Spleen (tissue), 11 donors: ENCODE data around the gene EHMT2. TPM values are rescaled to one million over a fixed set of nuclear protein-coding genes. Genes with fewer than 3 reads are reported as not detected.

Source experiments
- DNase-seq: peaks from one replicate; pipeline ENCODE4 v3.0.0-alpha.2; 2020
- H3K27ac ChIP-seq, 8 donors: fragments of 200-600 bp; sonication (generic) in 7 of 8; 1 replicate in 4 of 8; 2 replicates in 4 of 8; pipeline versions ENCODE4 v1.5.0 to v1.8.0; 2016 to 2021; ENCODE audit warnings: inconsistent platforms in 4 of 8, mild to moderate bottlenecking in 4 of 8, moderate library complexity in 1 of 8
- H3K27me3 ChIP-seq, 7 donors: fragments of 200-600 bp; sonication (generic) in 6 of 7; replicated peaks in 1 of 7; 1 replicate in 4 of 7; 2 replicates in 3 of 7; pipeline versions ENCODE4 v1.5.0 to v1.8.0; 2016 to 2021; ENCODE audit warnings: inconsistent platforms in 3 of 7, mild to moderate bottlenecking in 1 of 7
- H3K36me3 ChIP-seq, 6 donors: fragments of 200-600 bp; sonication (generic) in 5 of 6; 1 replicate in 4 of 6; 2 replicates in 2 of 6; pipeline versions ENCODE4 v1.5.0 to v1.8.0; 2016 to 2021; ENCODE audit warnings: inconsistent platforms in 2 of 6
- H3K4me1 ChIP-seq, 6 donors: fragments of 200-600 bp; sonication (generic) in 5 of 6; 1 replicate in 3 of 6; 2 replicates in 3 of 6; pipeline versions ENCODE4 v1.5.0 to v1.8.0; 2016 to 2021; ENCODE audit warnings: inconsistent platforms in 3 of 6
- H3K4me3 ChIP-seq, 8 donors: fragments of 200-600 bp; sonication (generic) in 7 of 8; 1 replicate in 4 of 8; 2 replicates in 4 of 8; pipeline versions ENCODE4 v1.5.0 to v1.8.0; 2016 to 2021; ENCODE audit warnings: inconsistent platforms in 4 of 8, mild to moderate bottlenecking in 4 of 8, moderate library complexity in 2 of 8
- H3K9me3 ChIP-seq, 8 donors: fragments of 200-600 bp; sonication (generic) in 7 of 8; 1 replicate in 4 of 8; 2 replicates in 4 of 8; pipeline versions ENCODE4 v1.5.0 to v1.8.0; 2016 to 2021; ENCODE audit warnings: inconsistent platforms in 4 of 8
- POLR2A ChIP-seq, 3 donors: fragments of 450-650 bp; IDR thresholded peaks; one replicate each; pipeline ENCODE4 v1.5.1; 2017; ENCODE audit warnings: antibody characterized with exemption in 3 of 3, mild to moderate bottlenecking in 1 of 3
- POLR2AphosphoS5 ChIP-seq, 3 donors: sonication (generic); formaldehyde crosslinking; IDR thresholded peaks; one replicate each; pipeline ENCODE4 v1.5.1; 2017; ENCODE audit warnings: antibody characterized with exemption in 3 of 3
- WGBS, 5 donors: extraction: QIAGEN DNeasy Blood & Tissue Kit in 3 of 5; methylation state at CpG; one replicate each; pipeline versions ENCODE4 v1.1.5 to v1.1.7; 2013 to 2018; 5-methylcytosine and 5-hydroxymethylcytosine counted together
- intact Hi-C: fragments of 100-400 bp; cut with DNase I; formaldehyde crosslinking; loops from one replicate; pipeline ENCODE4 v1.15.0; 2023; ENCODE audit warnings: low total_unique reads
- polyA plus RNA-seq, 3 donors: library from polyadenylated mRNA; stranded (reverse); fragments of 200-250 nt; gene quantifications; one replicate each; pipeline ENCODE4 v1.2.1, GENCODE V29; 2013
- total RNA-seq, 7 donors: library from RNA; depleted of rRNA in 3 of 7; stranded (reverse); fragments of >200 nt in 3 of 7; fragmentation: NEBNext Ultra II Directional in 4 of 7; extraction: Animal tissue kit (Norgen Biotek cat#: 25700) in 4 of 7; gene quantifications; one replicate each; pipeline versions ENCODE4 v1.1.0 to v1.2.1, GENCODE V29; 2016 to 2021
- TF ChIP-seq, protein P1 (sequence below), 11 experiments: fragments of 200-600 bp in 7 of 11; fragments of 450-650 bp in 4 of 11; sonication (generic) in 4 of 11; IDR thresholded peaks in 8 of 11; conservative IDR thresholded peaks in 3 of 11; 1 replicate in 7 of 11; 2 replicates in 4 of 11; pipeline versions ENCODE4 v1.4.0 to v1.8.0; 2016 to 2021; ENCODE audit warnings: antibody characterized with exemption in 11 of 11, inconsistent platforms in 4 of 11, mild to moderate bottlenecking in 1 of 11
- donor health status: healthy with polysubstance abuse.
- donor health status: DM: no; HTN: no; CAD: no; lungs with moderate emphysema.
- donor health status: DM: no; HTN: no; CAD: no.
- donor health status: Bipolar disorder and iron deficiency.
- donor health status: healthy.
- donor health status: DM: no; HTN: no; CAD: no.
- donor health status: DM: yes; HTN: yes; CAD: no.

EHMT2 gene
- total and polyA plus RNA-seq, 10 donors: 36.5 to 66.1 (median 50.1) TPM

- DNase-seq: peak; percentile 9
- intact Hi-C loops: no loop called here
- H3K27me3 ChIP-seq: peaks cover 0 to 5% (median 0%) of the 10 kb centered on the region in 7 donors
- H3K9me3 ChIP-seq: no peaks in the 10 kb centered on the region
- H3K4me1 ChIP-seq: peaks cover 10 to 27% (median 14%) of the 10 kb centered on the region in 6 donors
- no peak overlapping the region for H3K4me3 ChIP-seq
- WGBS, 5 donors: 57 to 75% (median 60%) methylated on average over 4 of the region's 4 CpGs
- no peaks in the 10 kb centered on the region for H3K36me3 ChIP-seq
- TF ChIP-seq, protein P1, sequence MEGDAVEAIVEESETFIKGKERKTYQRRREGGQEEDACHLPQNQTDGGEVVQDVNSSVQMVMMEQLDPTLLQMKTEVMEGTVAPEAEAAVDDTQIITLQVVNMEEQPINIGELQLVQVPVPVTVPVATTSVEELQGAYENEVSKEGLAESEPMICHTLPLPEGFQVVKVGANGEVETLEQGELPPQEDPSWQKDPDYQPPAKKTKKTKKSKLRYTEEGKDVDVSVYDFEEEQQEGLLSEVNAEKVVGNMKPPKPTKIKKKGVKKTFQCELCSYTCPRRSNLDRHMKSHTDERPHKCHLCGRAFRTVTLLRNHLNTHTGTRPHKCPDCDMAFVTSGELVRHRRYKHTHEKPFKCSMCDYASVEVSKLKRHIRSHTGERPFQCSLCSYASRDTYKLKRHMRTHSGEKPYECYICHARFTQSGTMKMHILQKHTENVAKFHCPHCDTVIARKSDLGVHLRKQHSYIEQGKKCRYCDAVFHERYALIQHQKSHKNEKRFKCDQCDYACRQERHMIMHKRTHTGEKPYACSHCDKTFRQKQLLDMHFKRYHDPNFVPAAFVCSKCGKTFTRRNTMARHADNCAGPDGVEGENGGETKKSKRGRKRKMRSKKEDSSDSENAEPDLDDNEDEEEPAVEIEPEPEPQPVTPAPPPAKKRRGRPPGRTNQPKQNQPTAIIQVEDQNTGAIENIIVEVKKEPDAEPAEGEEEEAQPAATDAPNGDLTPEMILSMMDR (IDR thresholded peaks at IDR 0.05 in 8 of 11, conservative IDR thresholded peaks at IDR 0.05 in 3 of 11): no peak
- no peak for TF ChIP-seq POLR2AphosphoS5 (IDR thresholded peaks at IDR 0.05)
- no peak for TF ChIP-seq POLR2A (IDR thresholded peaks at IDR 0.05)
- no peak overlapping the region for H3K27ac ChIP-seq
Measured at GRCh38 chr6:31906122-31906521, 8.6 kb upstream of the EHMT2 start.

DNA sequence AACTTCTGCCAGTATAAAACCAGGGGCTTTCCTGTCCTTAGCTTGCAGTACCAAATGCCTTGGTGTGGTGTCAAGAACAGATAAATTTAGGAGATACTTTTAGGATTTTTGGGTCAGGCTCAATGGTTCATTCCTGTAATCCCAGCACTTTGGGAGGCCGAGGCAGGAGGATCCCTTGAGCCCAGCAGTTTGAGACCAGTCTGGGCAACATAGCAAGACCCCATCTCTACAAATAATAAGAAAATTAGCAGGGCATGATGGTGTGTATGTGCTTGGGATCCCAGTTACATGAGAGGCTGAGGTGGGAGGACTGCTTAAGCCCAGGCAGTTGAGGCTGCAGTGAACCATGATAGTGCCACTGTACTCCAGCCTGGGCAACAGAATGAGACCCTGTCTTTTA is 7.5 kb upstream of the EHMT2 start:
- no peak for TF ChIP-seq POLR2AphosphoS5 (IDR thresholded peaks at IDR 0.05)
- TF ChIP-seq, protein P1 (IDR thresholded peaks at IDR 0.05 in 8 of 11, conservative IDR thresholded peaks at IDR 0.05 in 3 of 11): no peak
- no peak for TF ChIP-seq POLR2A (IDR thresholded peaks at IDR 0.05)
- no peaks in the 10 kb centered on the region for H3K9me3 ChIP-seq
- WGBS, 5 donors: 65 to 91% (median 83%) methylated on average over 1 of the region's 1 CpG
- H3K4me3 ChIP-seq: no peak overlapping the region
- no peaks in the 10 kb centered on the region for H3K27me3 ChIP-seq
- peaks cover 14 to 38% (median 23%) of the 10 kb centered on the region in 6 donors for H3K4me1 ChIP-seq
- H3K36me3 ChIP-seq: no peaks in the 10 kb centered on the region
- peak; percentile 8 for DNase-seq
- intact Hi-C loops: no loop called here
- no peak overlapping the region for H3K27ac ChIP-seq

DNA sequence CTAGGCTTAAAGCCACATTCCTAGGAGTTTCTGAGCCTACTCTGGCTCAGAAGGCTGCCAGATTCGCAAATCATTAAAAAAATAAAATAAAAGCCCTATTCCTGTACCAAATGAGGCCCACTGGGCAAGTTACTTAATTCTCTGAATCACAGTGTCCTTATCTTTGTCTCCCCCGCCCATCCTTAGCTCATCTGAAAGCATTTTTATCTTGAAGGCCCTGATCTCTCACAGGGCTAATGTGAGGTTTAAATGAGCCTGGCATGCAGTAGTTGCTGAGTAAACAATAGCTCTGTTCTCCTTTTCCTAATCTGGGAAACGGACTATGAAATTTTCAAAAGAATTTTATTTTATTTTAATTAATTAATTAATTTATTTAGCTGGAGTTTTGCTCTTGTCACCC is 6.5 kb upstream of the EHMT2 start:
- no peak overlapping the region for H3K4me3 ChIP-seq
- H3K27ac ChIP-seq: no peak overlapping the region
- H3K36me3 ChIP-seq: no peaks in the 10 kb centered on the region
- H3K9me3 ChIP-seq: no peaks in the 10 kb centered on the region
- TF ChIP-seq POLR2A (IDR thresholded peaks at IDR 0.05) (no peak), POLR2AphosphoS5 (IDR thresholded peaks at IDR 0.05) (no peak)
- TF ChIP-seq, protein P1 (IDR thresholded peaks at IDR 0.05 in 8 of 11, conservative IDR thresholded peaks at IDR 0.05 in 3 of 11): no peak
- no peaks in the 10 kb centered on the region for H3K27me3 ChIP-seq
- 70 to 93% (median 90%) methylated on average over 3 of the region's 3 CpGs for WGBS, 5 donors
- peaks cover 22 to 49% (median 34%) of the 10 kb centered on the region in 6 donors for H3K4me1 ChIP-seq
- no peak for DNase-seq
- intact Hi-C loops: no loop called here

- DNase-seq: peak; percentile 96
- H3K27me3 ChIP-seq: no peaks in the 10 kb centered on the region
- H3K4me1 ChIP-seq: peaks cover 28 to 55% (median 44%) of the 10 kb centered on the region in 6 donors
- TF ChIP-seq POLR2A (IDR thresholded peaks at IDR 0.05) (peak in 1 of 3 donors; percentile 1), POLR2AphosphoS5 (IDR thresholded peaks at IDR 0.05) (peak; percentile 86 to 89 (median 87))
- TF ChIP-seq, protein P1 (IDR thresholded peaks at IDR 0.05 in 8 of 11, conservative IDR thresholded peaks at IDR 0.05 in 3 of 11): no peak
- intact Hi-C loops: no loop called here
- no peaks in the 10 kb centered on the region for H3K9me3 ChIP-seq
- WGBS, 5 donors: 0 to 1% (median 1%) methylated on average over 45 to 76 of the region's 77 CpGs
- peak within 1 kb of the TSS; percentile 53 to 92 (median 82) for H3K27ac ChIP-seq
- peak within 1 kb of the TSS; percentile 42 to 88 (median 63) for H3K4me3 ChIP-seq
- no peaks in the 10 kb centered on the region for H3K36me3 ChIP-seq
Measured at GRCh38 chr6:31901953-31902643, 4.6 kb upstream of the EHMT2 start, which contains the start of gene ZBTB12. Gene ZBTB12 (minus strand): TSS chr6:31902086. CDS start chr6:31901305, 781 bp downstream.
